Measurements from ENCODE around the gene NTMT2. TPM values are rescaled to one million over a fixed set of nuclear protein-coding genes. Genes with fewer than 3 reads are reported as not detected.

NTMT2 gene
- not detected in 5 replicates for total RNA-seq (2022; extraction: Qiagen RNA extraction)

GRCh38 chr1:170145770-170146676, at the start of gene NTMT2:
Gene NTMT2 (plus strand): TSS chr1:170145959. CDS start chr1:170146108, 149 bp downstream.

Other genes starting within 250 kb of the NTMT2 start
- gene KIFAP3, start 71.3 kb upstream of the NTMT2 start, total RNA-seq (2022; extraction: Qiagen RNA extraction) = 11.3 to 15.3 TPM (median 12.0 TPM) in 5 replicates